ENCODE data around the gene ZNF282.
"Not testable (repeated sequence)": the region's sequence is repeated elsewhere in the genome, so short reads cannot be mapped to it uniquely, and the experiment has no call there.

The ZNF282 gene

GRCh38 chr7:149257146-149257545 is 61.8 kb downstream of the ZNF282 start:
- no peak for DNase-seq (ENCODE audit: low read depth)

- no peak for DNase-seq (ENCODE audit: low read depth)
Observed at GRCh38 chr7:149261316-149261828, 66.0 kb downstream of the ZNF282 start.

- DNase-seq (ENCODE audit: low read depth) = peak; percentile 68
Observed at GRCh38 chr7:149261829-149262617, 66.7 kb downstream of the ZNF282 start, which contains the start of gene ZNF783. TSS of gene ZNF783 (plus strand) at chr7:149262196. CDS start at chr7:149262334, 138 bp downstream.

GRCh38 chr7:149266451-149266850 is 71.1 kb downstream of the ZNF282 start:
- no peak for DNase-seq (ENCODE audit: low read depth)

GRCh38 chr7:149267733-149268132 is 72.4 kb downstream of the ZNF282 start:
- DNase-seq (ENCODE audit: low read depth) = no peak

GRCh38 chr7:149274424-149274823 is 79.1 kb downstream of the ZNF282 start:
- not testable (repeated sequence) for DNase-seq (ENCODE audit: low read depth)
